CD4-positive, alpha-beta T cell treated with Interleukin-12 subunit alpha and Interleukin-12 subunit beta, for 1 hour (primary cell): ENCODE measurements around the gene MSS51.
"Not testable (repeated sequence)": the region's sequence is repeated elsewhere in the genome, so short reads cannot be mapped to it uniquely, and the experiment has no call there.

Source experiments
- DNase-seq: peaks from one replicate; pipeline ENCODE4 v3.0.0-alpha.2; 2020

Gene MSS51

DNA sequence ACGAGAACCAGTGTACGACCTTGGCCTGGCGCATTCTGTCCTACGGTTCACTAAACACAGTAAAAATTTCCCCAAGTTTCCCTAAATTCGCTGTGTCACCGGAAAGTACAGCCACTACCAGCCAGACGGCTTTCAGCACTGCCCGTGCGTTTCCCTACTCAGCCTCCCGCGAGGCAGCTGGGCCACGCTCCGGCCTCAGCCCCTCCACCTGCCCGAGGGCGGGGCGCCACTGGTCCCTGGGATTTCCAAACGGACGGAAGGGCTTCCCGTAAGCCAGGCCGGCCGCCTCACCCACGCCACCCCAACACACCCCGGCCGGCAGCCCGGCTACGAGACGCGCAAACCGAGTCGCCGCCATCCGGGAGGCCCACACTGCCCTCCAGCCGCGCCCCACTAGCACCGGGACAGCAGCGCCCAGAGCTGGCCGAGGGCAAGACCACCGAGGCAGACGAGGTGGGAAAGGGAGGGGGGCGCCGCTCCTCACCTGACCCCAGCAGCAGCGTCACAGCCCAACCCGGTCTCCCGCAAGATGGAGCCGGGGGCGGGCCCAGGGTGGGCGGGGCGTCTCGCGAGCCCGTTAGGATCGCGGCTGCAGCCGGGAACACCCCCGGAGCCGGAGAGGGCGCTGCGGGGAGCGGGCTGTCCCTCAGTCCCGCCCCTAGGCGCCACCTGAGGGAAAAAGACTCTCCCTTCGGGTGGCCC is 19.7 kb downstream of the MSS51 start, which contains the start of gene ANXA7:
Gene ANXA7 (minus strand): TSS at position 531 of the 702 bp plus-strand sequence. CDS start 13,202 bp downstream, outside the sequence.
- DNase-seq, result peak; percentile 92

DNA sequence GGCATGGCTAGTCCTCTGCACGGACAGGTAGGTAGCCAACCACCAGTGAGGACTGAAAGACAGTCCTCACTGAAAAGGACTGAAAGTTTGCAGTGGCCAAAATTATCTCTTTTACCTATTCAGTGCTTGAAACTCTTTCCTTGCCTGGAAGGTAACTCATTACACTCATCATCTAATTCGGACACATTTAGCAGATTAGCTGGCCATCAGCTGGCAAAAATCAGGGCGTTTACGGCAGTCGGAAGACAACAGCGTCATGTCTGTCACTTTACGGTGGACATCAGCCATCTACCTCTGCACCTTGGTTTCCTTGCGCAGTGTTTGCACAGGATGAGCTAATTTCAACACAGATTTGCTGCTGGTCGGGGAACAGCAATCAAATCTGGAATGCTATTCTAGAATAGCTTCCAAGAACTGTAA is 20.2 kb downstream of the MSS51 start:
- DNase-seq, result peak; percentile 59

DNA sequence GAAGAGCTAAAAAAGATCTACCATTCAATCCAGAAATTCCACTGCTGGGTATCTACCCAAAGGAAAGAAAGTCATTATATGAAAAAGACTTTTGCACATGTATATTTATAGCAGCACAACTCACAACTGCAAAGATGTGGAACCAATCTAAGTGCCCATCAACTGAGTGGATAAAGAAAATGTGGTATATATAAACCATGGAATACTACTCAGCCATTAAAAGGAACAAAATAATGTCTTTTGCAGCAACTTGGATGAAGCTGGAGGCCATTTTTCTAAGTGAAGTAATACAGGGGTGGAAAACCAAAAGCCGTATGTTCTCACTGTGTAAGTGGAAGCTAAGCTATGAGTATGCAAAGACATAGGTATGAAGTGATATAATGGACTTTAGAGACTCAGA is 22.5 kb downstream of the MSS51 start:
- no peak for DNase-seq

DNA sequence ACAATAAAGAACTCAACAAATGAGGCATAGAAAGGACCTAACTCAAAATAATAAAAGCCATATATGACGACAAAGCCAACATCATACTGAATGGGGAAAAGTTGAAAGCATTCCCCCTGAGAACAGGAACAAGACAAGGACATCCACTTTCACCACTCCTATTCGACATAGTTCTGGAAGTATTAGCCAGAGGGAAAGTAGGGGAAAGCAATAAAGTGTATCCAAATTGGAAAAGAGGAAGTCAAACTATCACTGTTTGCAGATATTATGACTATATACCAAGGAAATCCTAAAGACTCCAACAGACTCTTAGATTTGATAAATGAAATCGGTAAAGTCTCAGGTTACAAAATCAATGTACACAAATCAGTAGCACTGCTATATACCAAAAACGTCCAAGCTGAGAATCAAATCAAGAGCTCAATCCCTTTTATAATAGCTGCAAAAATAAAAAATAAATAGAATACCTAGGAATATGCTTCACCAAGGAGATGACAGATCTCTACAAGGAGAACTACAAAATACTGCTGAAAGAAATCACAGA is 24.3 kb downstream of the MSS51 start:
- no peak for DNase-seq

DNA sequence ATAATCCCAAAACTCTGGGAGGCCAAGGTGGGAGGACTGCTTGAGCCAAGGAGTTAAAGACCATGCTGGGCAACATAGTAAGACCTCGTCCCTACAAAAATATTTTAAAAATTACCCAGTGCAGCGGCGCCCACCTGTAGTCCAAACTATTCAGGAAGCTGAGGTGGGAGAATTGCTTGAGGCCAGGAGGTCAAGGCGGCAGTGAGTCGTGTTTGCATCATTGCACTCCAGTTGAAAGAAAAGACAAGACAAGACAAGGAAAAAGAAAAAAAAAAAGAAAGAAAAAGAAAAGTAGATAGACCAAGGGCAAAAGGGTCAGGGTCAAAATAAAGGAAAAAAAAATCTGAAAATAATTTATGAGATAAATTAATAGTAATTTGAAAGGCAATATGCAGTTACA is 25.3 kb downstream of the MSS51 start:
- DNase-seq, result no peak

DNA sequence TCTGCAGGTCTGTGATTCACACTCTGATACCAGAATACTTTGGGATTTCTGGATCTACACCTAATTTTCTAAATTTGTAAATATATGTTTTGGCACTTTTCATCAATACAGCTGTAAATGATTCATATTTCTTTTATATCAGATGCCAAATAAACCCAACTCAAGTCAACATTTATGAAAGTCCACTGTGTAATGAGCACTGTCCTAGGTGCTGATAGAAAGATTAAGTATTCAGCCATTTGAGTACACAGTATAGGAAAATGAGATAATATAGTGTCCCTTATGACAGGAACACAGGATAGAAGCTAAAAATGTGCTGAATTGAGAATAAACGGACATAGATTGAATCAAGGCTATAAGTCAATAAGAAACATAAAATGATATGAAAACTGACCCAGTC is 25.9 kb downstream of the MSS51 start:
- no peak for DNase-seq

DNA sequence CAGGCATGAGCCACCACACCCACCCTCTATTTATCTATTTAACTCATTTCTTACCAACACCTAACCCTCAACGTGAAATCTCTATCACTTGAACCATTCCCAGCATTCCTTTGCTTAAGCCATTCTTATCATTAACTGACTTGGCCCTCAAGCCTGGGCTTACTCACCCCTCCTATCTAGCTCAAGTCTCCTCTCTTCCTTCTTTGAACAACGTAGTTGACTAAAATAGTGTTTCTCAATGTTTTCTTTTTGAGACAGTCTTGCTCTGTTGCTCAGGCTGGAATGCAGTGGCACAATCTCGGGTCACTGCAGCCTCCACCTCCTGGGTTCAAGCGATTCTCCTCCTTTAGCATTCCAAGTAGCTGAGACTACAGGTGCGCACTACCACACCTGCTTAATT is 26.5 kb downstream of the MSS51 start:
- DNase-seq, result no peak

DNA sequence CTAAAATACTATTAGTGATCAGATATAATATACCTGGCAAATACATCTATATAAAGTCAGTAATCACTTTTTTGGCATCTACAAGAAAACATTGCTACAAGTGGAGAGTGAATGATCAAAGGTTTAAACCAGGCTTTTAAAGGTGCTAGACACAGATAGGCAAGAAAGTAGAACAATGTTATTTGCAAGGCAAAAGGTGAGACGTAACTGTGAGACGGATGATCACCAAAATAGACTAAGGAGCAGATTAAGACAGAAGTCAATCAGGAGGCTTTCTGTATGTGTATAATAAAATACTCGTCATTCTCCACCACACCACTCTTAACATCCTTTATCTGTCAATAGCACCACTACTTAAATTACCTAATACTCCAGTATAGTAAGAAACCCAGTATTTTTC is 27.8 kb downstream of the MSS51 start:
- no peak for DNase-seq

DNA sequence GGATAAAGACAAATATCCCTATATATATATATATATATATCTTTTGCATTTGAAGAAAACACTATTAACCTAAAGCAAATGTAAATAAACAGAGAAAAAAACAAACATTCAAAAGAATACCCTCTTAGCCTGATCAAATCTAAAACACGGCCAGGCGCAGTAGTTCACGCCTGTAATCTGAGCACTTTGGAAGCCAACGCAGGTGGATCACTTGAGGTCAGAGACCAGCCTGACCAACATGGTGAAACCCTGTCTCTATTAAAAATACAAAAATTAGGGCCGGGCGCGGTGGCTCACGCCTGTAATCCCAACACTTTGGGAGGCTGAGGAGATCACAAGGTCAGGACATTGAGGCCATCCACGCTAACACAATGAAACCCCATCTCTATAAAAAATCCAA is 28.7 kb downstream of the MSS51 start:
- no peak for DNase-seq

DNA sequence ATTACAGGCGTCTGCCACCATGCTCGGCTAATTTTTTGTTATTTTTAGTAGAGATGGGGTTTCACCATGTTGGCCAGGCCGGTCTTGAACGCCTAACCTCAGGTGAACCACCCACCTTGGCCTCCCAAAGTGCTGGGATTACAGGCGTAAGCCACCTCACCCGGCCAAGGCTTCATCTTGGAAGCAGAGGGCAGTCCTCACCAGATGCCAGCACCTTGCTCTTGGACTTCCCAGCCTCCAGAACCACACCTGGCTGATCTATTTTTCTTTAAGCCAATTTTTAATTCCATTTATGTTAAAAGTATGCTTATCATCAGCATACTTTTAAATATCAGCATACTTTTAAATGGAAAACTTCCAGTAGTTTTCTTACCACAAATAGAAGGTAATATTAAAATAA is 31.7 kb downstream of the MSS51 start:
- no peak for DNase-seq

DNA sequence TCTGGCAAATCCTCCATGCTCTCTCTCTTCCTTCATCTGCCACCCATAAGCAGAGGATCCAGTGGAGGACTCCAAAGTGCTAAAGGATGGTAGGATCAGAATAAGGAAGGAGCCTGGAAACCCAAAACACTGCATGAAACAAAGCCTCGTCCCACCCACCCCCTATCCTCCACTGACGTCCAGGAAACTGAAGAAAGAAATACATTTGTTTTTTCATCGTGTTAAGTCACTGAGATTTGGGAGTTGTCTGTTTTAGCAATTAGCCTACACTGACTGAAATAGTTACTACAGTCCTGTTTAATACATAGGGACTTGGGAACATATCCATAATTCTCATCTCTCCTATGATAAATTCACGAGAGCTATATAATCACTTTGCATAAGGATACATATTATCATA is 34.3 kb downstream of the MSS51 start:
- DNase-seq, result no peak

DNA sequence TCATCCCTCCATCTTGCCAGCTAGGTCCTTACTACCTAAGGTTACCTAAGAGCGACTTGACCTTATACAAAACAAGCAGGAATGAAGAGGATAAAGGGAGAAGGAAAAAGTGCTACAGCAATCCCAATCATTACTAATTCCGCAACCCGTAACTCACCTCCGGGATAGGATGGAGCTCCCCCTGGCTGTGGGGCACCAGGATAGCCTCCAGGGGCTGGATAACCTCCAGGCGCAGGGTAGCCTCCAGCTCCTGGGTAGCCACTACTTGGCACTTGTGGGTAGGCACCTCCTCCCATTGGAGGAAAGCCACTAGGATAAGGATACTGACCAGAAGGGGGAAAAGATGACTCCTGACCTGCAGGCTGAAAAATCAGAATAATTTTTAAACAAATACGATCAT is 35.3 kb downstream of the MSS51 start:
- no peak for DNase-seq

DNA sequence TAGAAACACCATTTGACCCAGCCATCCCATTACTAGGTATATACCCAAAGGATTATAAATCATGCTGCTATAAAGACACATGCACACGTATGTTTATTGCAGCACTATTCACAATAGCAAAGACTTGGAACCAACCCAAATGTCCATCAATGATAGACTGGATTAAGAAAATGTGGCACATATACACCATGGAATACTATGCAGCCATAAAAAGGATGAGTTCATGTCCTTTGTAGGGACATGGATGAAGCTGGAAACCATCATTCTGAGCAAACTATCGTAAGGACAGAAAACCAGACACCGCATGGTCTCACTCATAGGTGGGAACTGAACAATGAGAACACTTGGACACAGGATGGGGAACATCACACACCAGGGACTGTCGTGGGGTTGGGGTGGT is 39.0 kb downstream of the MSS51 start:
- DNase-seq, result not testable (repeated sequence)

DNA sequence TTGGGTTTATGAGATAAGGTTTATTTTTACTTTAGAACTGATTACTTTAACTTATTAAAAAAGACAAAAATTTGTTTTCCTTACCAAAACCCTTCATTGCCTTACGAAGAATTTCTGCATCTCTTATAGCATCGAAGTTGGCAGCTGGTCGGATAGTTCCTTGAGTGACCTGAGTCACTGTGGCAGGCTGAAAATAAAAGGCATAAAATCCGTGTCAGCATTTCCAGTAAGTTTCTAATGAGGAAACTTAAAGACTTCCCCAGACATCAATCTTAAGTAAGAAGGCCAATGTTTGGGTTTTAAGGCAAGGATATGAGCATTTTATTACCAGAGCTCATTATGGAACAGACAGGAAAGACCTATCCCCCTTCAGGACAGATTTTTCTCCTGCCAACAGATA is 45.1 kb downstream of the MSS51 start:
- no peak for DNase-seq

DNA sequence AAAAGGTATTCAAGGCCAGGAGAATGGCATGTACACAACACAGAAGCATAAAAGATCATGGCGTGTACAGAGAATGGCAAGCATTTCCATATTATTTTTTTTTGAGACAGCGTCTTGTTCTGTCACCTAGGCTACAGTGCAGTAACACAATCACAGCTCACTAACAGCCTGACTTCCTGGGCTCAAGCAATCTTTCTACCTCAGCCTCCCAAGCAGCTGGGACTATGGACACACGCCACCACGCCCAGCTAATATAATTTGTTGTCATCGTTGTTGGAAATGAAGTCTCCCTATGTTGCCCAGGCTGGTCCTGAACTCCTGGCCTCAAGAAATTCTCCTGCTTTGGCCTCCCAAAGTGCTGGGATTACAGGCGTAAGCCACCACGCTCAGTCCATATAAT is 46.8 kb downstream of the MSS51 start:
- no peak for DNase-seq

DNA sequence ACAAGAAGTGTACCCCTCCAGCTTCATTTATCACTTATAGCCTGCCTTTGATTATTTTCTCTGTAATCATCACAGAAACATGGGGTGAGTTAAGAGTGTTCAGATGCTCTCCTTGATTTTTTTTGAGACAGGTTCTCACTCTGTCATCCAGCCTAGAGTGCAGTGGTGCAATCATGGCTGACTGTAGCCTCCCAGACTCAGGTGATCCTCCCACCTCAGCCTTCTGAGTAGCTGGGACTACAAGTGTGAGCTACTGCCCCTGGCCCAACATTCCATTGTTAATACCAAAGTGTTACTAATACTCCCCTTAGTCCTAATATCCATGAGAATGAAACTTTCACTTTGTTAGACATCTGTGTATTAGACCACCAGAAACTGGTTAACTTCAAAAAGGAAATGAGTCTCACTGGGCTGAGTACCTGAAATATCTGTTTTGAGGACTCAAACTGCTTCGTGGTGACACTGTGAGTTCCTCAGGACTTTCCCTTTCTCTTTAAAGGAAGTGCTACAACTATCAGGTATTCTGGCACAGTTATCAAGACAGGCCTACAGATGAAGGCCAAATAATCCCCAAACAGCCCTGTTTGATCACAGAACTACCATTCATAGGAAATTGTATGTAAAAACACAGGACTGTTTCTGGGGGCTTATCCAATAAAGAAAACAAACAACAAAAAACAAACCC is 54.2 kb downstream of the MSS51 start:
- no peak for DNase-seq

DNA sequence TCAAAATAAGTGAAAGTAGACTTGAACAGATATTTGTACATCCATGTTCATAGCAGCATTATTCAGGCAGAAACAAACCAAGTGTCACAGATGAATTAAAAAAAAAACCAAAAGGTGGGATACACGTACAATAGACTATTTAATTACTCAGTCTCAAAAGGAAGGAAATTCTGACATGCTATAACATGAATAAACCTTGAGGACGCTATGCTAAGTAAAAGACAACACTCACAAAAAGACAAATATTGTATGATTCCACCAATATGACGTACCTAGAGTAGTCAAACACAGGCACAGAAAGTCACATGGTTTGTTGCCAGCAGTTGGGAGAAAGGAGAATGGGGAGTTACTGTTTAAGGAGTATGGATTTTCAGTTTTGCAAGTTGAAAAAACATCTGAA is 56.7 kb downstream of the MSS51 start:
- DNase-seq, result no peak
